Measurements from ENCODE around the gene KCNK6.

KCNK6 gene

DNA sequence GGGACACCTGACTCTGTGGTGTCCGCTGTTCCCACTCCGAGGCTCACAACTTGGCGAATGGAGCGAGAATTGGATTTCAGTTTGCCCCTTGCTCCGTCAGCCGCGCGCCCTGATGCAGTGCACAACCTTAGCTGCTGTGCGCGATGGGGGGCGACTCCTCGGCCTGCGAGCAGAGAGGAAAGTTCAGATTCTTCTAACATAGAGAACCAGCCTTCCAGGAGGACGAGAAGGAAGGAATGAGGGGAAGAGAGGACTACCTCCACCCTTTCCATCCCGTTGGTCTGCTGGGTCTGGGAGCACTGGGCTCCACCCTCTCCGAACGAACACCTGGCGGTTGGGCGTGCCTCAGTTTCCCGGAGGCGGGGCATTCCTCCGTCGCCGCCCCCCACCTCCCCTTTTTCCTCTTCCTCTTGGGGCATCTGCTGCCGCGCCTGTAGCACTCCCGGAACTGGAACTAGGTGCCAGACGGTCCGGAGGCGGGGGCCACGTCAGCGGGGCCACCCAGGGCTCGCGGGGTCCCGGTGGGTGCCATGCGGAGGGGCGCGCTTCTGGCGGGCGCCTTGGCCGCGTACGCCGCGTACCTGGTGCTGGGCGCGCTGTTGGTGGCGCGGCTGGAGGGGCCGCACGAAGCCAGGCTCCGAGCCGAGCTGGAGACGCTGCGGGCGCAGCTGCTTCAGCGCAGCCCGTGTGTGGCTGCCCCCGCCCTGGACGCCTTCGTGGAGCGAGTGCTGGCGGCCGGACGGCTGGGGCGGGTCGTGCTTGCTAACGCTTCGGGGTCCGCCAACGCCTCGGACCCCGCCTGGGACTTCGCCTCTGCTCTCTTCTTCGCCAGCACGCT lies at the start of gene KCNK6:
TSS of gene KCNK6 (plus strand) at position 425 of the 838 bp plus-strand sequence. CDS start at position 531, 106 bp downstream.
- H3K4me3 ChIP-seq (ENCODE audit: low read depth, low read length), result peak within 1 kb of the TSS; percentile 52
- in situ Hi-C loops (cut with HindIII; ENCODE audit: low sequenced_read_pairs), result loop anchor here (5.0 kb wide), 1 partner anchor 67 kb away; no protein-coding TSS in a partner anchor
- TF ChIP-seq, protein P1, sequence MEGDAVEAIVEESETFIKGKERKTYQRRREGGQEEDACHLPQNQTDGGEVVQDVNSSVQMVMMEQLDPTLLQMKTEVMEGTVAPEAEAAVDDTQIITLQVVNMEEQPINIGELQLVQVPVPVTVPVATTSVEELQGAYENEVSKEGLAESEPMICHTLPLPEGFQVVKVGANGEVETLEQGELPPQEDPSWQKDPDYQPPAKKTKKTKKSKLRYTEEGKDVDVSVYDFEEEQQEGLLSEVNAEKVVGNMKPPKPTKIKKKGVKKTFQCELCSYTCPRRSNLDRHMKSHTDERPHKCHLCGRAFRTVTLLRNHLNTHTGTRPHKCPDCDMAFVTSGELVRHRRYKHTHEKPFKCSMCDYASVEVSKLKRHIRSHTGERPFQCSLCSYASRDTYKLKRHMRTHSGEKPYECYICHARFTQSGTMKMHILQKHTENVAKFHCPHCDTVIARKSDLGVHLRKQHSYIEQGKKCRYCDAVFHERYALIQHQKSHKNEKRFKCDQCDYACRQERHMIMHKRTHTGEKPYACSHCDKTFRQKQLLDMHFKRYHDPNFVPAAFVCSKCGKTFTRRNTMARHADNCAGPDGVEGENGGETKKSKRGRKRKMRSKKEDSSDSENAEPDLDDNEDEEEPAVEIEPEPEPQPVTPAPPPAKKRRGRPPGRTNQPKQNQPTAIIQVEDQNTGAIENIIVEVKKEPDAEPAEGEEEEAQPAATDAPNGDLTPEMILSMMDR (IDR thresholded peaks at IDR 0.05; ENCODE audit: low read depth, low read length, missing control alignments), result no peak
- no peak for DNase-seq (ENCODE audit: low read depth)

DNA sequence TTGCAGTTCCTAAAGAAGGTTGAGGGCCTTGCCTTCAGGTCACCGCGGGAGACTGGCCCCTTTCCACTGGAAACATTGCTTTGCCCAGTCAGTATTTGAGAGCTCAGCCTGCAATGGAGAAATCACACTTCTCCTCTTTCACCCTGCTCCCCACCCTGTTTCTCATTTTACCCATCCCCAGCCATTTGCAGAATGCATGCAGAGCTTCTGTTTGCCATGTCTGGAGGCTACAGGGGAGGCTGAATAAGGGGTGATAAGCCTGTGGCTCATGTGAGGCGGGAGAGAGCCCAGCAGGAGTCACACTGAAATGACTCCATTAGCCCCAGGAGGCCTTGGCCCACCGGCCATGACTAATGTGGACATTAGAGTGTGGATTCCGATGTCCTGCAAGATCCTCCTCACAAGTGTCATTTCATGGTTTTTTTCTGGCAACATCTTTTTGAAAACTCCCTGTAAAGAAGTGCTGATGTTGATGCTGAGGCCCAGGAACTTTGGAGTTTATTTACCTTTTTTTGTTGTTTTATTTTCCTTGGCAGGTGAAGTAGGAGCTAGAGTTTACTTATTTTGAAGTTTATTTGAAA lies 49.0 kb upstream of the KCNK6 start:
- TF ChIP-seq, protein P1 (IDR thresholded peaks at IDR 0.05; ENCODE audit: low read depth, low read length, missing control alignments), result no peak
- no peak overlapping the region for H3K4me3 ChIP-seq (ENCODE audit: low read depth, low read length)
- DNase-seq (ENCODE audit: low read depth), result peak; percentile 34
- in situ Hi-C loops (cut with HindIII; ENCODE audit: low sequenced_read_pairs), result no loop called here

DNA sequence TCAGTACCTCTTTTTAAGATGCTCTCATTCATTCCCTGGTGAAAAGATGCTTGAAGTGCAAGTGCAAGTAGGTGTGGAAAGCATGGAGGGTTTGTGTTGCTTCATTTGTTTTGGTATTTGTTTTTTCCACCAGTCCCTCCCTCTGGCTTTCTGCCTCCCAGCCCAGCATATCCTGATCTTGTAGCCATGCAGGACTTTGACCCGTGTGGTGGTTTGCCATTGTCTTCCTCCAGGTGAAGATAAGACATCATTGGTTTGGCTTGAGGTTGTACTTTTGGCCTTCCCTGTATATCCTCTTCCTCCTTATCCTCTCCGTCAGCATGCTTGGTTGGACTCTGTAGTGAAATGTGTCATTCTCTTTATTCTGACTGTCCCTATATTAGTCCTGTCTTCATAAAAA lies 46.1 kb upstream of the KCNK6 start:
- in situ Hi-C loops (cut with HindIII; ENCODE audit: low sequenced_read_pairs), result no loop called here
- no peak overlapping the region for H3K4me3 ChIP-seq (ENCODE audit: low read depth, low read length)
- TF ChIP-seq, protein P1 (IDR thresholded peaks at IDR 0.05; ENCODE audit: low read depth, low read length, missing control alignments), result no peak
- DNase-seq (ENCODE audit: low read depth), result no peak

DNA sequence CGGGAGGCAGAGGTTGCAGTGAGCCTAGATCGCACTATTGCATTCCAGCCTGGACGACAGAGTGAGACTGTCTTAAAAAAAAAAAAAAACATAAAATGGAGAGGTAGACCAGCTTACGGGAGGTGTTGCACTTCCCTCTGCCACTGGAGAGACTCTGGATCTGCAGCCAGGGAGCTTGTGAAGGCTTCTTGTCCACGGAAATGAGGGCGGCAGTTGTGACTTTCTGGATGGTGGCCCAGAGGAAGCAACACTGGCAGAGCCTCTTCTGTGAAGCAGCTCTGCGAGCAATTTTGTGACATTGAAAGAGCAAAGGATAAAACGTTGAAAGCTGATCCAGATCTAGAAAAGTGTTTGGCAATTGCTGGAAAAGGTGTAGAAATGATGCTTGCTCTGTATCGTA lies 44.9 kb upstream of the KCNK6 start:
- in situ Hi-C loops (cut with HindIII; ENCODE audit: low sequenced_read_pairs), result no loop called here
- no peak for DNase-seq (ENCODE audit: low read depth)
- TF ChIP-seq, protein P1 (IDR thresholded peaks at IDR 0.05; ENCODE audit: low read depth, low read length, missing control alignments), result no peak
- no peak overlapping the region for H3K4me3 ChIP-seq (ENCODE audit: low read depth, low read length)

DNA sequence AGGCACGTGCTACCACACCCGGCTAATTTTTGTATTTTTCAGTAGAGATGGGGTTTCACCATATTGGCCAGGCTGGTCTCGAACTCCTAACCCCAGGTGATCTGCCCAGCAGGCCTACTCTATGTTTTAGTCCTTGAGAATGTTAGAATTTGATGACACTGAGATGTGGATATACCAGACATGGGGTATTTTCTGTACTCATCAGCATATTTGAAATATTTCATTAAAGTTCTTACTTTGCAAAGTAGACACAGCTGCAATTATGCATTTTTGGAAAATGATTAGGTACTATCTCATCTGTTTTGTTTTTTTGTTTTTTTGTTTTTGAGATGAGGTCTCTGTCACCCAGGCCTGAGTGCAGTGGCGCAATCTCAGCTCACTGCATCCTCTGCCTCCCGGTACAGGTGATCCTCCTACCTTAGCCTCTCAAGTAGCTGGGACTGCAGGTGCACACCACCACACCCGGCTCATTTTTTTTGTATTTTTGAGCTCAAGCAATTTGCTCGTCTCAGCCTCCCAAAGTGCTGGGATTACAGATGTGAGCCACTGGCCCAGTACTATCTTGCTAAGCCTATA lies 42.6 kb upstream of the KCNK6 start:
- no peak overlapping the region for H3K4me3 ChIP-seq (ENCODE audit: low read depth, low read length)
- in situ Hi-C loops (cut with HindIII; ENCODE audit: low sequenced_read_pairs), result no loop called here
- TF ChIP-seq, protein P1 (IDR thresholded peaks at IDR 0.05; ENCODE audit: low read depth, low read length, missing control alignments), result no peak
- DNase-seq (ENCODE audit: low read depth), result no peak

DNA sequence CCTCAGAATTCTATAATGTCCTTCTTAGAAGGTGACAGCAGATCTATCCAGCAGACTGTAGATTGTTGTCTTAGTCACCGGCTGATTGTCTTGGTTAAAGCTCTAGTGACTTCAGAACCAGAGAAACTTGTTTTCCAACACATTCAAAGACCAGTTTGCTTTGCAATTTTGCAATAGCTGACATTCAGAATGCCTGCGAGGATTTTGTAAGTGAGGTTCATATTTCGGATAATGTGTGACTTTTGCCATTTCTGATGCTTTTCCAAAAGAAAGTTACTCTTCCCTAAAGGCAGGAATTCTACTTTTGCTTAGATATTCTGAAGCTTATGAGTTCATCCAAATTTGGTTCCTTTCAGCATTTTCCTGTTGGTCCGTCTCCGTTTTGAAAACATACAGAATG lies 42.1 kb upstream of the KCNK6 start:
- in situ Hi-C loops (cut with HindIII; ENCODE audit: low sequenced_read_pairs), result no loop called here

More for the DNA sequence above, 42.1 kb upstream of the KCNK6 start:
- H3K4me3 ChIP-seq (ENCODE audit: low read depth, low read length), result no peak overlapping the region
- DNase-seq (ENCODE audit: low read depth), result no peak
- TF ChIP-seq, protein P1 (IDR thresholded peaks at IDR 0.05; ENCODE audit: low read depth, low read length, missing control alignments), result no peak
